Activated naive CD4-positive, alpha-beta T cell treated with anti-CD3 and anti-CD28 coated beads for 36 hours (primary cell): ENCODE measurements around the gene DCAF5. TPM values are rescaled to one million over a fixed set of nuclear protein-coding genes. Genes with fewer than 3 reads are reported as not detected.
"Not testable (repeated sequence)": the region's sequence is repeated elsewhere in the genome, so short reads cannot be mapped to it uniquely, and the experiment has no call there.

Experiments used
- CTCF ChIA-PET: fragments of 350-600 bp; sonication (Branson Sonifier 250); formaldehyde crosslinking; loops from one replicate; lab custom pipeline; 2021; ENCODE audit warnings: antibody characterized with exemption; lab: Charles Lee
- DNase-seq: peaks from one replicate; pipeline ENCODE4 v3.0.0-alpha.2; 2020
- H3K27ac Mint-ChIP-seq: one replicate; pipeline ENCODE4 v1.8.0; 2021; ENCODE audit warnings: mild to moderate bottlenecking, mixed read lengths
- H3K27me3 Mint-ChIP-seq: one replicate; pipeline ENCODE4 v1.8.0; 2021; ENCODE audit warnings: low read depth, mixed read lengths
- H3K36me3 Mint-ChIP-seq: one replicate; pipeline ENCODE4 v1.8.0; 2021; ENCODE audit warnings: low read depth, mixed read lengths
- H3K4me1 Mint-ChIP-seq: one replicate; pipeline ENCODE4 v1.8.0; 2021; ENCODE audit warnings: low read depth, mixed read lengths
- H3K4me3 Mint-ChIP-seq: one replicate; pipeline ENCODE4 v1.8.0; 2021; ENCODE audit warnings: mild to moderate bottlenecking, moderate library complexity, mixed read lengths
- H3K9me3 Mint-ChIP-seq: one replicate; pipeline ENCODE4 v1.8.0; 2021; ENCODE audit warnings: mixed read lengths
- intact Hi-C: fragments of 100-400 bp; cut with micrococcal nuclease; formaldehyde crosslinking; loops from one replicate; pipeline ENCODE4 v1.15.1; 2023
- total RNA-seq, 2 experiments: library from RNA; stranded (reverse); gene quantifications; one replicate each; pipeline ENCODE4 v1.2.3, GENCODE V29; 2021

DCAF5 gene
- total RNA-seq, 2 experiments from 2014 or later = 34.5 to 35.1 TPM

DNA sequence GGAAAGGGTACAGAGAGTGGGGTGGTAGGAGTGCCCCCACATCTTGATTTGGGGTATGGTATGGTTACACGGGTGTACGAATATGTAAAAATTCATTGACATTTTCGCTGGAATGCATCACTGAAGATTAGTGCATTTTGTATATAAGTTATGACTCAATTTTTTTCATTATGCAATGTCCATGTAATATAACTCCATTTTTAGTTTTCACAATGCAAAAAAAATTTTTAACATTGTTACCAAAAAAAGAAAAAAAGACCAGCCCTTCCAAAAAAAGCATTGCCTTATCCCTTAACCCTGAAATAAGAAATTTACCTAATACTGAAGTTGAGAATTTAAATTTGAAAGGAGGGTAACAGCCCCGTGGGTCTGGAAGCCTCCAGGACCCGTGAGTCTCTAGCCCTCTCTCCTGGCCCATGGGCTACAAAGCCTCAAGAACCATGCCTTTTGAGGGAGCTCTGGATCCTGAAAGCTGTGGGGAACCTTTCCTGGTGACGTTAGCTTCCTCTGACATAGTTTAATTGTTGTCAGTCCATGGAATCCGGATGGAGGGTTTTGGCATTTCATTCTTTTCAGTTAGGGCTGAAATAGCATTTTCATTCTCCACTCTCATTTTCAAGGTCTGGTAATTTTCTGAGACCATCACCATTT lies 118.2 kb downstream of the DCAF5 start:
- intact Hi-C loops = no loop called here
- H3K27me3 Mint-ChIP-seq = peaks cover 21% of the 10 kb centered on the region
- H3K27ac Mint-ChIP-seq = no peak overlapping the region
- no peaks in the 10 kb centered on the region for H3K4me1 Mint-ChIP-seq
- CTCF ChIA-PET = interaction anchor here (1.0 kb wide), 1 partner anchor 125 kb away, joined by 3 read pairs; no protein-coding TSS in a partner anchor
- H3K9me3 Mint-ChIP-seq = no peaks in the 10 kb centered on the region
- no peak overlapping the region for H3K4me3 Mint-ChIP-seq
- no peaks in the 10 kb centered on the region for H3K36me3 Mint-ChIP-seq
- no peak for DNase-seq

DNA sequence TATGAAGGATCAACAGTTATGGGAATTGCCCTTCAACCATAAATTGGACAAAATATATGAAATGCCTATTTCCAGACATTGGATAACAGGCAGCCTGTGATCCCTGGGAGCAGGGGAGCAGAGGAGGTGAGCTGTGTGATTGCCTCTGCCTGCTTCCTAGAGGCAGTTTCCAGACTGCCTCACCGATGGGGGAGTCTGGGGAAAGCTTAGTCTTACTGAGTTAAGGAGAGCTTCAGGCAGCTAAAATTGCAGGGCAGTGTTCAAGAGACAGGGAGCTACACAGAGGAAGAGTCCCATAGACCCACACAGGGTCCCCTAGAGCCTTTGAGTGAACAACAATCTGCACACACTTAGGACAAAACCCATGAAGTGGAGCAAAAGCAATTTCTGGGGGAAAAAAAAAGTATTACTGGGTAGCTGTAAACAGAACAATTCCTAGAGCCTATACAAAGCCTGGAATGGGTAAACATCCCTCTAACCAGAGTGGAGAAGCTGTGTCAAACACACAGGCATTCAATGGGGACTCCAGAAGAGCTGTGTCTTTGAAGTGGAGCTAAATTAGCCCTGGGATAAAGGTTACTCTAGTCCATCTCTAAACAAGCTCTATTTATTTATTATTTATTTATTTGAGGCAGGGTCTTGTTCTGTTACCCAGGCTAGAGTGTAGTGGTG lies 125.5 kb downstream of the DCAF5 start:
- H3K27me3 Mint-ChIP-seq = no peaks in the 10 kb centered on the region
- CTCF ChIA-PET = interaction anchor here (0.6 to 1.4 kb wide), 4 partner anchors 38 to 117 kb away, joined by 3 to 6 read pairs (median 4); no protein-coding TSS in a partner anchor
- no peak overlapping the region for H3K4me3 Mint-ChIP-seq
- intact Hi-C loops = no loop called here
- no peak overlapping the region for H3K27ac Mint-ChIP-seq
- no peak for DNase-seq
- no peaks in the 10 kb centered on the region for H3K4me1 Mint-ChIP-seq
- H3K36me3 Mint-ChIP-seq = no peaks in the 10 kb centered on the region
- no peaks in the 10 kb centered on the region for H3K9me3 Mint-ChIP-seq

DNA sequence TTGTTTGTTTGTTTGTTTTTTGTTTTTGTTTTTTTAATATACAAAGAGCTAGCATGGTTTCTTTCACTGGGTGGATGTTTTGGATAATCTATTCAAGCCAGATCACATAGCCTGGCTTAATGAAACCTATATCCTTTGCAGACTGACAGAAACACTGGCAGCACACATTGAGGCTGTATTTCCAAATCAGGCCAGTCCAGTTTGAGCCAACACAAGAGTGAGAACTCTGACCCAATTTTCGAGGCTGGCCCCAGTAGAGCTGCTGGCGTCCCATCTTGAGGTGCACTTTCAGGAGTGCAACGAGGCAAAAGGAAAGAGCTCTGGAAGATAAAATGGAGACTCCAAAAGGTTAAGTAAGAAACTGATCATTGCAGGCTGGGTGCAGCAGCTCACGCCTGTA lies 129.9 kb downstream of the DCAF5 start:
- Mint-ChIP-seq H3K27ac (no peak overlapping the region), H3K27me3 (no peaks in the 10 kb centered on the region), H3K36me3 (no peaks in the 10 kb centered on the region), H3K4me3 (no peak overlapping the region), H3K9me3 (no peaks in the 10 kb centered on the region), H3K4me1 (no peaks in the 10 kb centered on the region)
- DNase-seq = no peak
- CTCF ChIA-PET = interaction anchor here (0.6 to 1.2 kb wide), 3 partner anchors 14 to 78 kb away, joined by 3 read pairs; no protein-coding TSS in a partner anchor
- intact Hi-C loops = no loop called here

DNA sequence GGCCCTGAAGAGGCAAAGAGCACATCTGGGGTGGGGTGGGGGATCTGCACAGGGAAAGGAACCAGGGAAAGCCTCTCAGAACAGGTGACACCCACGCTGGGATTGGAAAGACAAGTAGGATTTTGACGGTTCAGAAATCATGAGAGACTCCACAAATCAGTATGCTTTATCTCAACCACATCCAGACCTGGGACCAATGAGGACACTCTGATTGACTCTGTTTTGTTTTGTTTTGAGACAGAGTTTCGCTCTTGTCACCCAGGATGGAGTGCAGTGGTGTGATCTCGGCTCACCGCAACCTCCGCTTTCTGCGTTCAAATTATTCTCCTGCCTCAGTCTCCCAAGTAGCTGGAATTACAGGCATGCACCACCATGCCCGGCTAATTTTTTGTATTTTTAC lies 130.8 kb downstream of the DCAF5 start:
- not testable (repeated sequence) for H3K27me3 Mint-ChIP-seq

DNA sequence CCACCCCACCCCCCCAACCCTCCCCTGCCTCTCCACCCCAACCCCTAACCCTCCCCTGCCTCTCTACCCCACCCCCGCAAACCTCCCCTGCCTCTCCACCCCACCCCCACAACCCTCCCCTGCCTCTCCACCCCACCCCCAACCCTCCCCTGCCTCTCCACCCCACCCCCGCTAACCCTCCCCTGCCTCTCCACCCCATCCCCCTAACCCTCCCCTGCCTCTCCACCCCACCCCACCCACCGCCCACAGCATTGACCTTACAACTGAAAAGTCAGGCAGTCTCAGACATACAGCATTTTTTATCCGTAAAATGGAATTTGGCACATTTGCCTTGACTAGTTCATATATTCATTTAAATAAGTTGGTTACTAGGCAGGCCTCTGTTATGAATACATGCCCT lies 135.2 kb downstream of the DCAF5 start:
- Mint-ChIP-seq H3K9me3 (no peaks in the 10 kb centered on the region), H3K27ac (no peak overlapping the region), H3K4me3 (no peak overlapping the region), H3K27me3 (no peaks in the 10 kb centered on the region), H3K36me3 (no peaks in the 10 kb centered on the region), H3K4me1 (no peaks in the 10 kb centered on the region)
- CTCF ChIA-PET = no interaction called here
- no peak for DNase-seq
- intact Hi-C loops = no loop called here

More for the DNA sequence above, 130.8 kb downstream of the DCAF5 start:
- H3K36me3 Mint-ChIP-seq, H3K27ac Mint-ChIP-seq, DNase-seq, H3K4me3 Mint-ChIP-seq, H3K9me3 Mint-ChIP-seq, H3K4me1 Mint-ChIP-seq, intact Hi-C loops, CTCF ChIA-PET: not testable (repeated sequence)

DNA sequence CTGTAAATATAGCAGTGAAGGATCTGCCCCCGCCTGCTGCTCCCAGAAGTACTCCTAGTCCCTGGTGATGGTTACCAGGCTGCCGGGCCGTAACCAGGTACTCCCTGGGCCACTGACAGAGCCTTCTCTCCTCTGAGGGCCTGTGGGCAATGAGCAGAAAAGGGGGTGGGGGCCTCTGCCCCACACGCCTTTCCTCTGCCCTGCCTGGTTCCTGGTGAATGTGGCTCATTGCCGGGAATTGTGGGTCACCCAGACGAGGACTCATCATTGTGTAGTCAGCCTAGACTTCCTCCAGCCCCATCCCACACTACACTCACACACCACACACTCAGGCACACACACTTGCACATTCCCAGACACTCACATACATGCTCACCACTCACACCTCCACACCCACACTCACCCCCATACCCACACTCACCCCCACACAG lies 138.1 kb downstream of the DCAF5 start:
- Mint-ChIP-seq H3K9me3 (no peaks in the 10 kb centered on the region), H3K36me3 (no peaks in the 10 kb centered on the region), H3K4me3 (no peak overlapping the region), H3K4me1 (peaks cover 6% of the 10 kb centered on the region), H3K27ac (no peak overlapping the region), H3K27me3 (no peaks in the 10 kb centered on the region)
- no peak for DNase-seq
- intact Hi-C loops = no loop called here
- CTCF ChIA-PET = no interaction called here

DNA sequence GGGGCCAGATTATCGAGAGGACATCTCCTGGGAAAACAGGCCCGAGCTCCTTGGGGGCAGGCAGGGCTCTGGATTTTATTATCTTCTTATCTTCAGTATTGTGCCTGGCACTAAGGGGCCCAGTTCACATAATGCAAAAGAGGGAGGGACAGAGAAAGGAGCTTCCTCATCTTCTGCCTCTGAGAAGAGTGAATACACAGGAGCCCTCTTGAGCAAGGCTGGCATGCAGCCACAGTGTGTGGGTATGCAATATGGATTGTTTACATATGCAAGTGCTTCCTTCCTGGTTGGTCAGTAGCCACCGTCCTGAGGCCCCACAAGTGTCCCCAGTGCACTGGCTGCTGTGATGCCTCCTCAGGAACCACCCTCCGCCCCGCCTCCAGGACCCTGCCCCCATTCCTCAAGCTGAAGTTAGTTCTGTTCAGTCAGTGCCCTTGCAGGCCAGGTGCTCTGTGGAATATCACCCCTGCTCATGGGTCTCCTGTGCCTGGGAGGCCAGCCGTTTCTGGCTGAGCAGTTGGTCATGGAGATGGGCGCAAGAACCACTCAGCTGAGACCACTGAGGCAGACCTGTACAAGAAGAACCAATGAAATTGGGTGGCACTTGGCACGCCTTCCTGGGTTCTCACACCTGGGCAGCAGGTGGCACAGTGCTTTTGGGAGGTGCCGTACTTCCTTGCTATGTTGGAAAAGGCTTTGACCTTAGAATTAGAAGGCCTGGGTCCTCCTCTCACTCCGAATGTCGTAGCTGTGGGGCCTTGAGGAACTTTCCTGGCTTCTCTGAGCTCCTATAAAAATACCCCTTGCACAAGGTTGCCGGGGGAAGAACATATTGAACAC lies 138.8 kb downstream of the DCAF5 start:
- CTCF ChIA-PET = no interaction called here
- intact Hi-C loops = no loop called here
- Mint-ChIP-seq H3K27ac (no peak overlapping the region), H3K4me3 (no peak overlapping the region), H3K36me3 (no peaks in the 10 kb centered on the region), H3K4me1 (peaks cover 6% of the 10 kb centered on the region), H3K9me3 (no peaks in the 10 kb centered on the region), H3K27me3 (no peaks in the 10 kb centered on the region)
- DNase-seq = no peak

DNA sequence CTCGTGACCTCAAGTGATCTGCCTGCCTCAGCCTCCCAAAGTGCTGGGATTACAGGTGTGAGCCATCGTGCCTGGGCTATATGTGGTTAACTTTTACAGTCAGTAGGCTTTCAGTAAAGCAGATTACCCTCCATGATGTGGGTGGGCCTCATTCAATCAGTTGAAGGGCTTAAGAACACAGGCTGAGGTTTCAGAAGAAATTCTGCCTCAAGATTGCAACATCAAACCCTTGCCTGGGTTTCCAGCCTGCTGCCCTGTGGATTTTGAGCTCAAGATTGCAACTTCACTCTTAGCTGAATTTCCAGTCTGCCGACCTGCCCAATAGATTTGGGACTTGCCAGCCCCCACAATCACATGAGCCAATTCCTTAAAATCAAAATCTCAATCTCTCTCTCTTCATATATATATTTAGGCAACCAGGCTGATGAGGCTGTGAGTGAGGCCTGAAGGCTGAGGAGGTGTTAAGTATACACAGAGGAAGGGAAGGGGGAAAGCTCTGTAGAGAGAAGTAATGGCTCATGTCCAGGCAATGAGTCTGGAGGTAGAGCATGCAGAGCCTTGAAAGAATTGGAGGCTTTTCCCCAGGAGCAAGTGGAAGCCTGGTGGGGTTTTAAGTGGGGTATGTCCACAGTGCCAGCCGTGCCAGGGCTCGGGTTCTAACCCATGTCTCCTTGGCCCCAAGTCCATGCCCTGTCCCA lies 140.5 kb downstream of the DCAF5 start:
- Mint-ChIP-seq H3K27me3 (no peaks in the 10 kb centered on the region), H3K27ac (no peak overlapping the region), H3K4me1 (peaks cover 6% of the 10 kb centered on the region), H3K9me3 (no peaks in the 10 kb centered on the region), H3K36me3 (no peaks in the 10 kb centered on the region), H3K4me3 (no peak overlapping the region)
- no peak for DNase-seq
- CTCF ChIA-PET = interaction anchor here (1.0 to 1.1 kb wide), 2 partner anchors 10 to 101 kb away, joined by 4 read pairs; no protein-coding TSS in a partner anchor
- intact Hi-C loops = no loop called here

DNA sequence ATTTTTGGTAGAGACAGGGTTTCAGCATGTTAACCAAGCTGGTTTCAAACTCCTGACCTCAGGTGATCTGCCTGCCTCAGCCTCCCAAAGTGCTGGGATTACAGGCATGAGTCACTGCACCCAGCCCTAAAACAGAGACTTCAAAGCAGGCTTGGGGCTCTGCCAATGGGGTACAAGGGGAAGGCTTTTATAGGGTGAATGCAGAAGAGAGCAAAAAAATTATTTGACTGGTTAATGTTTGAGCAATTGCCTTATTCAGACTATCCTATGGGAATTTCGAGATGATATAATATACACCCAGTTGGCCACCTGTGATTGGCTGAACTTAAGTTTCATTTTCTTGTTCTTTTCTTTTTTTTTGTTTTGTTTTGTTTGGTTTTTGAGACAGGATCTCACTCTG lies 142.3 kb downstream of the DCAF5 start:
- H3K9me3 Mint-ChIP-seq = no peaks in the 10 kb centered on the region
- no peaks in the 10 kb centered on the region for H3K36me3 Mint-ChIP-seq
- intact Hi-C loops = no loop called here
- DNase-seq = peak; percentile 31
- H3K4me3 Mint-ChIP-seq = no peak overlapping the region
- no peaks in the 10 kb centered on the region for H3K27me3 Mint-ChIP-seq
- H3K27ac Mint-ChIP-seq = no peak overlapping the region
- H3K4me1 Mint-ChIP-seq = peaks cover 8% of the 10 kb centered on the region
- CTCF ChIA-PET = interaction anchor here (1.2 kb wide), 1 partner anchor 100 kb away, joined by 3 read pairs; no protein-coding TSS in a partner anchor

DNA sequence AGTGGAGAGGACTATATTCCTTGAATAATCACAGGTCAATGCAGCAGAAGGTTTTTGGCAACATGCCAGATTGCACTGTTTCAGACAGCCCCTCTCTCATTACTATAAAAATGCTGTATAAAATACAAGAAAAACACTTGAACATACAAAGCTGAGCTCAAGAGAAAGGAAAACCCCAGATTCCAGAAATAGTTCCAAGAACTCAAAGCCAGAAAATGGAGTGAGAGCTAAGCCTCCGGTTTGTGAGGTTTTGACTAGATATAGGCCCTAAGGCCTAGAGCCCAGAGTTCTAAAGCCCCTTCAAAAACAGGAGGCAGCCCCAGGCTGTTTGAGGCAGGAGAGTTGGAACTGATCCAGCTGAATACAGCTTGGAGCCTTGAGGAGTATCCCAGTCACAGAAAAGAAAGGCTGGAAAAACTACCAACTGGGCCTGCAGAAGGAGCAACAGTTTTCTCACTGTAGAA lies 144.5 kb downstream of the DCAF5 start:
- CTCF ChIA-PET = no interaction called here
- Mint-ChIP-seq H3K27me3 (no peaks in the 10 kb centered on the region), H3K27ac (no peak overlapping the region), H3K4me1 (peaks cover 9% of the 10 kb centered on the region), H3K4me3 (no peak overlapping the region), H3K36me3 (no peaks in the 10 kb centered on the region), H3K9me3 (no peaks in the 10 kb centered on the region)
- intact Hi-C loops = no loop called here
- no peak for DNase-seq

DNA sequence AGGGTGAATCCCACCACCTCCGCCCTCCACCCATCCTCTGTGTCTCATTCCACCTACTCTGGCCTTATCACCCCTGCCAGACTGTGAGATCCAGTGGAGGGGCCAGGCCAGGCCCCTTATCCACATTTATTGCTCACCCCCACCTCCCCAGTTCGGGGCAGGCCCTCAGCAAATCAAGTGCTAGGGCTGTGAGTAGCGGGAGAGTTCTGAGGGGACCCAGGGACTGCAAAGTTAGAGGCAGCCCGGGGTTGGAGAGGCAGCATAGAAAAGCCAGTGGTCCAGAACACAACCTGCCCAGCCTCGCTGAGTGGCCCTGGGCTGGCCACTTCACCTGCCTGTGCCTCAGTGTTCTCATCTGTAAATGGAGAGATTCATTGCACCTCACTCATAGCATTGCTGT lies 146.6 kb downstream of the DCAF5 start:
- no peak overlapping the region for H3K27ac Mint-ChIP-seq
- H3K4me3 Mint-ChIP-seq = no peak overlapping the region
- no peaks in the 10 kb centered on the region for H3K36me3 Mint-ChIP-seq
- H3K4me1 Mint-ChIP-seq = peaks cover 9% of the 10 kb centered on the region
- H3K9me3 Mint-ChIP-seq = no peaks in the 10 kb centered on the region
- CTCF ChIA-PET = no interaction called here
- no peak for DNase-seq
- no peaks in the 10 kb centered on the region for H3K27me3 Mint-ChIP-seq
- intact Hi-C loops = no loop called here
